ENCODE data around the gene USP5. TPM values are rescaled to one million over a fixed set of nuclear protein-coding genes. Genes with fewer than 3 reads are reported as not detected.
A peak's percentile ranks its signal among the peaks of the same experiment; 100 is the strongest.

The USP5 gene
- total RNA-seq, 6 donors from 2014 or later: 22.6 to 77.0 (median 35.6) TPM

DNA sequence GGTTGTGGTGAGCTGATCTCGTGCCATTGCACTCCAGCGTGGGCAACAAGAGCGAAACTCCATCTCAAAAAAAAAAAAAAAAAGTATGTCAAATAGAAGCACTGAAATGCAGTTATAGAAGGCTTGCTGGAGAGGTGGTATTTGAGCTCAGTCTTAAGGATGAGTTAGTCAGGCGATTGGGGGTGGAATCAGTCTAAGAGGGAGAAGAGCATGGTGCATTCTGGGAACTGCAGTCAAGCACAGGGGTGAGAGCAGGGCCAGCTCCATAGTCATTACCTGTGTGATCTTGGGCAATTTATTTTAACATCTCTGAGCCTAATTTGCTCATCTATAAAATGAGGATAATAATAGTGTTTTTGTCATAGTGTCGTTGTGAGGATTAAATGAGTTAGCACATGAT, 17.1 kb upstream of the USP5 start:
- Histone ChIP-seq H3K27me3 (no peaks in the 10 kb centered on the region), H3K36me3 (peaks cover 0 to 27% (median 0%) of the 10 kb centered on the region in 4 donors), H3K4me3 (no peak overlapping the region), H3K27ac (no peak overlapping the region), H3K4me1 (peaks cover 0 to 5% (median 0%) of the 10 kb centered on the region in 4 donors), H3K9me3 (no peaks in the 10 kb centered on the region)
- 79 to 86% methylated on average over 5 of the region's 5 CpGs for WGBS, 2 donors
- ATAC-seq (ENCODE audit: low FRiP score in 2 of 2) (no peak), DNase-seq (no peak)
- TF ChIP-seq POLR2AphosphoS5 (IDR thresholded peaks at IDR 0.05): no peak
- TF ChIP-seq EP300 (IDR thresholded peaks at IDR 0.05): no peak

DNA sequence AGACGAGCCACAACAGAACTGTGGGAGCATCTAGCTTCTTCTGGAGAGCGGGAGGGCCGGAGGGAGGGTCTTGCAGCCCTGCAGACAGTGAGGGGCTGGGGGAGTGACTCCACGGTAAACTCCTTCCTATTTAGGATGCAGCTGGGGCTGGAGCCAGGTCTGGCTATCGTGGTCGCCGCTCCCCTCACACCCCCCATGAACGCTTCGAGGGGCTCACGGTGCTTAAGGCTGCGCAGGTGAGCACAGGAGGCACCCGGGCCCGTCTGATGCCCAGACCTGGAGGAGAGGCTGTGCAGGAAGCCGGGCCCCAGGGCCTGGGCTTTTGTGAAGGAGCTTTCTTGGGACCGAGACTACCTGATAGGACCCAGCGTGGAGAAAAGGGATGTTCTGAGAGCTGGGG, 15.1 kb upstream of the USP5 start:
- no peak overlapping the region for H3K27ac ChIP-seq
- TF ChIP-seq EP300 (IDR thresholded peaks at IDR 0.05) (no peak), POLR2A (IDR thresholded peaks at IDR 0.05) (no peak), POLR2AphosphoS5 (IDR thresholded peaks at IDR 0.05) (no peak)
- TF ChIP-seq, protein P1, sequence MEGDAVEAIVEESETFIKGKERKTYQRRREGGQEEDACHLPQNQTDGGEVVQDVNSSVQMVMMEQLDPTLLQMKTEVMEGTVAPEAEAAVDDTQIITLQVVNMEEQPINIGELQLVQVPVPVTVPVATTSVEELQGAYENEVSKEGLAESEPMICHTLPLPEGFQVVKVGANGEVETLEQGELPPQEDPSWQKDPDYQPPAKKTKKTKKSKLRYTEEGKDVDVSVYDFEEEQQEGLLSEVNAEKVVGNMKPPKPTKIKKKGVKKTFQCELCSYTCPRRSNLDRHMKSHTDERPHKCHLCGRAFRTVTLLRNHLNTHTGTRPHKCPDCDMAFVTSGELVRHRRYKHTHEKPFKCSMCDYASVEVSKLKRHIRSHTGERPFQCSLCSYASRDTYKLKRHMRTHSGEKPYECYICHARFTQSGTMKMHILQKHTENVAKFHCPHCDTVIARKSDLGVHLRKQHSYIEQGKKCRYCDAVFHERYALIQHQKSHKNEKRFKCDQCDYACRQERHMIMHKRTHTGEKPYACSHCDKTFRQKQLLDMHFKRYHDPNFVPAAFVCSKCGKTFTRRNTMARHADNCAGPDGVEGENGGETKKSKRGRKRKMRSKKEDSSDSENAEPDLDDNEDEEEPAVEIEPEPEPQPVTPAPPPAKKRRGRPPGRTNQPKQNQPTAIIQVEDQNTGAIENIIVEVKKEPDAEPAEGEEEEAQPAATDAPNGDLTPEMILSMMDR (IDR thresholded peaks at IDR 0.05): no peak
- H3K9me3 ChIP-seq: no peaks in the 10 kb centered on the region
- peaks cover 0 to 27% (median 0%) of the 10 kb centered on the region in 4 donors for H3K36me3 ChIP-seq
- H3K4me1 ChIP-seq: peaks cover 0 to 5% (median 0%) of the 10 kb centered on the region in 4 donors
- no peak for DNase-seq
- 86 to 100% methylated on average over 6 to 16 of the region's 16 CpGs for WGBS, 2 donors
- no peak for ATAC-seq (ENCODE audit: low FRiP score in 2 of 2)
- no peaks in the 10 kb centered on the region for H3K27me3 ChIP-seq
- H3K4me3 ChIP-seq: no peak overlapping the region

DNA sequence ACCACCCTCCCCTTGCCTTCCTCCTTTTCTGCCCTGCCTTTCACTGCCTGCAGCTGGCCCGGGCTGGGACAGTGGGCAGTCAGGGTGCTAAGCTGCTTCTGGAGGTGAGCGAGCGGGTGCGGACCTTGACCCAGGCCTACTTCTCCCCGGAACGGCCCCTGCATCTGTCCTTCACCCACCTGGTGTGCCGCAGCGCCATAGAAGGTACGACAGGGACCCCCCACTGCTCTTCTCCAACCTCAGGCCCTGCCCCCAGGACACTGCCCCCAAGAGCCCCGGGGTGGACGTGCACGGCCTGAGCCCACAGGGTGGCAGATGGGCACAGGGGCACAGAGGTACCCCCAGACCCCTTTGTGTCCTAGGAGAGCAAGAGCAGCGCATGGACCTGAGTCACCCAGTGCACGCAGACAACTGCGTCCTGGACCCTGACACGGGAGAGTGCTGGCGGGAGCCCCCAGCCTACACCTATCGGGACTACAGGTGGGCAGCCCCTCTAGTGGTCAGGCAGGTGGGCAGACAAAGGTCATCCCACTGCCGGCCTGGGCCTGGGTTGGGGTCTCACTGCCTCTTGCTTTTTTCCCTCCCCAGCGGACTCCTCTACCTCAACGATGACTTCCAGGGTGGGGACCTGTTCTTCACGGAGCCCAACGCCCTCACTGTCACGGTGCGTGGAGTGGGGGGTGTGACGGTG, 14.4 kb upstream of the USP5 start:
- H3K4me1 ChIP-seq: peaks cover 0 to 5% (median 0%) of the 10 kb centered on the region in 4 donors
- DNase-seq (no peak), ATAC-seq (ENCODE audit: low FRiP score in 2 of 2) (no peak)
- H3K9me3 ChIP-seq: no peaks in the 10 kb centered on the region
- H3K4me3 ChIP-seq: no peak overlapping the region
- no peaks in the 10 kb centered on the region for H3K27me3 ChIP-seq
- H3K27ac ChIP-seq: no peak overlapping the region
- H3K36me3 ChIP-seq: peaks cover 0 to 27% (median 0%) of the 10 kb centered on the region in 4 donors
- 93% methylated on average over 17 to 26 of the region's 26 CpGs for whole genome bisulfite sequencing, 2 donors
- no peak for TF ChIP-seq POLR2AphosphoS5 (IDR thresholded peaks at IDR 0.05)
- no peak for TF ChIP-seq POLR2A (IDR thresholded peaks at IDR 0.05)
- TF ChIP-seq, protein P1 (IDR thresholded peaks at IDR 0.05): no peak
- TF ChIP-seq EP300 (IDR thresholded peaks at IDR 0.05): no peak

GRCh38 chr12:6838854-6839253, 13.1 kb upstream of the USP5 start:
- ATAC-seq (ENCODE audit: low FRiP score in 2 of 2) (no peak), DNase-seq (peak in 1 of 2 donors; percentile 69)
- no peak overlapping the region for H3K4me3 ChIP-seq
- H3K27ac ChIP-seq: no peak overlapping the region
- peaks cover 0 to 20% (median 0%) of the 10 kb centered on the region in 4 donors for H3K36me3 ChIP-seq
- H3K27me3 ChIP-seq: no peaks in the 10 kb centered on the region
- TF ChIP-seq POLR2AphosphoS5 (IDR thresholded peaks at IDR 0.05) (no peak), POLR2A (IDR thresholded peaks at IDR 0.05) (no peak), EP300 (IDR thresholded peaks at IDR 0.05) (no peak)
- TF ChIP-seq, protein P1 (IDR thresholded peaks at IDR 0.05): no peak
- H3K9me3 ChIP-seq: no peaks in the 10 kb centered on the region
- H3K4me1 ChIP-seq: peaks cover 0 to 5% (median 0%) of the 10 kb centered on the region in 4 donors
- 92 to 94% methylated on average over 11 to 16 of the region's 16 CpGs for WGBS, 2 donors

- H3K4me3 ChIP-seq: no peak overlapping the region
- TF ChIP-seq POLR2A (IDR thresholded peaks at IDR 0.05) (no peak), EP300 (IDR thresholded peaks at IDR 0.05) (no peak), POLR2AphosphoS5 (IDR thresholded peaks at IDR 0.05) (no peak)
- TF ChIP-seq, protein P1 (IDR thresholded peaks at IDR 0.05): no peak
- 76 to 82% methylated on average over 8 to 10 of the region's 10 CpGs for WGBS, 2 donors
- no peak overlapping the region for H3K27ac ChIP-seq
- H3K9me3 ChIP-seq: no peaks in the 10 kb centered on the region
- ATAC-seq (ENCODE audit: low FRiP score in 2 of 2) (no peak), DNase-seq (peak in 1 of 2 donors; percentile 63)
- peaks cover 0 to 17% (median 0%) of the 10 kb centered on the region in 4 donors for H3K36me3 ChIP-seq
- H3K4me1 ChIP-seq: peaks cover 0 to 5% (median 0%) of the 10 kb centered on the region in 4 donors
- no peaks in the 10 kb centered on the region for H3K27me3 ChIP-seq
These were observed 12.3 kb upstream of the USP5 start for GRCh38 chr12:6839482-6840201.

Data from upper lobe of left lung (tissue), 6 donors.